ENCODE results near the gene TICAM1.
"Not testable (repeated sequence)": the region's sequence is repeated elsewhere in the genome, so short reads cannot be mapped to it uniquely, and the experiment has no call there.

TICAM1 gene

GRCh38 chr19:4803736-4804695 is 27.5 kb downstream of the TICAM1 start:
- DNase-seq, result peak; percentile 62

- DNase-seq, result no peak
Observed at GRCh38 chr19:4802711-4803110, 28.8 kb downstream of the TICAM1 start.

- no peak for DNase-seq
Observed at GRCh38 chr19:4801085-4801619, 30.4 kb downstream of the TICAM1 start.

GRCh38 chr19:4800591-4801081 is 30.9 kb downstream of the TICAM1 start:
- no peak for DNase-seq

GRCh38 chr19:4795400-4795799 is 36.1 kb downstream of the TICAM1 start:
- no peak for DNase-seq

- no peak for DNase-seq
Observed at GRCh38 chr19:4794971-4795370, 36.5 kb downstream of the TICAM1 start.

- DNase-seq, result not testable (repeated sequence)
Observed at GRCh38 chr19:4793278-4793677, 38.2 kb downstream of the TICAM1 start.

GRCh38 chr19:4792866-4793195 is 38.7 kb downstream of the TICAM1 start:
- DNase-seq, result not testable (repeated sequence)

GRCh38 chr19:4792019-4792865 is 39.3 kb downstream of the TICAM1 start:
- not testable (repeated sequence) for DNase-seq

- DNase-seq, result peak; percentile 100
Observed at GRCh38 chr19:4791183-4792018, 40.1 kb downstream of the TICAM1 start, which contains the start of gene FEM1A. FEM1A (plus strand) TSS chr19:4791734; CDS start chr19:4791855, 121 bp downstream.

GRCh38 chr19:4786412-4787016 is 45.0 kb downstream of the TICAM1 start:
- not testable (repeated sequence) for DNase-seq

GRCh38 chr19:4781801-4782200 is 49.7 kb downstream of the TICAM1 start:
- DNase-seq, result no peak

- no peak for DNase-seq
Observed at GRCh38 chr19:4780860-4781259, 50.7 kb downstream of the TICAM1 start.

- not testable (repeated sequence) for DNase-seq
Observed at GRCh38 chr19:4778124-4778523, 53.4 kb downstream of the TICAM1 start.

- DNase-seq, result no peak
Observed at GRCh38 chr19:4776436-4777211, 54.9 kb downstream of the TICAM1 start.

GRCh38 chr19:4775627-4776152 is 55.8 kb downstream of the TICAM1 start:
- no peak for DNase-seq

GRCh38 chr19:4774136-4774535 is 57.4 kb downstream of the TICAM1 start:
- no peak for DNase-seq

GRCh38 chr19:4773047-4773640 is 58.4 kb downstream of the TICAM1 start:
- DNase-seq, result no peak

GRCh38 chr19:4772566-4772965 is 58.9 kb downstream of the TICAM1 start:
- DNase-seq, result no peak

All from fibroblast of skin of right biceps (primary cell).